HG03354 (cell line): ENCODE results near the gene RBP7.
"Not testable (repeated sequence)": the region's sequence is repeated elsewhere in the genome, so short reads cannot be mapped to it uniquely, and the experiment has no call there.

Experiments
- ATAC-seq: cut with Tn5 transposase; IDR thresholded peaks from one replicate; pipeline ENCODE4 v1.9.1; 2021; ENCODE audit warnings: mild to moderate bottlenecking; ENCODE audit not compliant: unreplicated experiment, poor library complexity, severe bottlenecking

The RBP7 gene

GRCh38 chr1:10027027-10027426 is 30.0 kb downstream of the RBP7 start:
- ATAC-seq, result no peak

- ATAC-seq, result not testable (repeated sequence)
Measured at GRCh38 chr1:10028956-10029500, 32.0 kb downstream of the RBP7 start.

DNA sequence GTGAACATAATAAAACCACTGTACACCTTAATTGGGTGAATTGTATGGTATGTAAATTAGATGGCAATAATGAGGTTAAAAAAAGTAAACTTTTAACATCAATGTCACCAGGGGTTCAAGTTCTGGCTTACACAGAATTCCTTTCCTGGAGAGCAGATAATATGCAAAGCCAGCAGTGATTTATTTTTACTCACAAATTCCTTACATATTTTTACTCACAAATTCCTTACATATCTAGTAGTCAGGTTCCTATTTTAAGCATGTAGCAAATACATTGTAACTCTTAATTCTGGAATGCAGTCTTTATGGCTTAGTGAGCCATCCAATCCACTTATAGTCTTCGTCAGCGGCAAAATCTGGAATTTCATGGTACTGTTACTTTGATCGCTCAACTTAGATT is 34.4 kb downstream of the RBP7 start:
- ATAC-seq, result no peak

GRCh38 chr1:10032590-10033358 is 35.7 kb downstream of the RBP7 start, which contains the start of gene UBE4B:
TSS of gene UBE4B (plus strand) at chr1:10032958. CDS start at chr1:10033671, 713 bp downstream.
- peak; percentile 96 for ATAC-seq

DNA sequence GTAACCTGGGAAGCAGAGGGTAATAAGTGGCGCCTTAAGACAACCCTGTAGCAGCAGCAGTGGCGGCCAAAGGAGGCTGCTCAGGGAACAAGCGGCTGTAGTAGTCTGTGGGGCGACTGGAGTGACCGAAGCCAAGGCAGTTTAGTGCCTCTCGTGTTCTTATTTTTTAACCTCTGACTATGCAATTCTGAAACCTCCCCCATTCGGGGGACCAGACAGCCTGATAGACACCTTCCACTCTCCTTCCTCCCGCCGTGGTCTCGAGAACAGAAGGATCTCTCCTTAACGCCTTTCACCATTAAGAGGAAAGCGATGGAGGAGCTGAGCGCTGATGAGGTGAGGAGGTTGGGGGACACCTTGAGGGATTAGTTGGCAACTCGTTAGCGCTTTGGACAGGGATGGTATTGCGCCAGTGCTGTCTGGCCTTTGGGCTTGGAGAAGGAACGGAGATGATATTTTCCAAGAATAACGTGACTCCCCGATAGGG is 36.4 kb downstream of the RBP7 start:
- ATAC-seq, result peak; percentile 32

DNA sequence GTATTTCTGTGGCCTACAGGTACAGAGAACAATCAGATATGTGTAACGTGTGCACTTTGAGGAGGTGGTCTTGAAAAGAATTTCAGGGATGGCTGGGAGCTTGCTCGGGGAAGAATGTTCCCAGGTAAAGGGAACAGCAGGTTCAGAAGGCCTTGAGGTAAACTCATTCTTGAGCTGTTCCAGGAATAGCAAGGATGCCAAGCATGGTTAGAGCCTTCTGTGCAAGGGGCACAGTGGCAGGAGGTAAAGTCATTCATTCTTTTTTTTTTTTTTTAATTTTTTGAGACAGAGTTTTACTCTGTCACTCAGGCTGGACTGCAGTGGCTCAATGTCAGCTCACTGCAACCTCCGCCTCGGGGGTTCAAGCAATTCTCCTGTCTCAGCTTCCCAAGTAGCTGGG is 45.7 kb downstream of the RBP7 start:
- no peak for ATAC-seq

- ATAC-seq, result no peak
Measured at GRCh38 chr1:10045480-10046355, 48.7 kb downstream of the RBP7 start.

- no peak for ATAC-seq
Measured at GRCh38 chr1:10046356-10047085, 49.5 kb downstream of the RBP7 start.

DNA sequence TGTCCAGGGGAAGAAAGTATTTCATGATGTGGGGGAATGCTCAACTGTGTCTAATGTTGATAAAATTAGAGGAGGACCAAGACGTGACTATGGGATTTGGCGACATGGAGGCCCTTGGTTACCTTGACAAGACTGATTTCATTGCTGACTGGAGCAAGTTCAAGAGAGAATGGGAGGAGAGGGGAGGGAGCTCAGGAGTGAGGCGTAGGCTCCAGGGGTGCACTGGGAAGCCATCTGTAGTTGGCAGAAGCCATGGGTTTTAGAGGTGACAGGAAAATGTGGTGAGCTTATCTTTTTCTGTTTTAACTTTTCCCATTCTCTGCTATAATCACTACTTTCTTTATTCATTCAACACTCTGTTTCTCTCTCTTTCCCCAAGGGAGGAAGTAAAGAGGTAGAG is 51.6 kb downstream of the RBP7 start:
- no peak for ATAC-seq

GRCh38 chr1:10050611-10051010 is 53.6 kb downstream of the RBP7 start:
- no peak for ATAC-seq

DNA sequence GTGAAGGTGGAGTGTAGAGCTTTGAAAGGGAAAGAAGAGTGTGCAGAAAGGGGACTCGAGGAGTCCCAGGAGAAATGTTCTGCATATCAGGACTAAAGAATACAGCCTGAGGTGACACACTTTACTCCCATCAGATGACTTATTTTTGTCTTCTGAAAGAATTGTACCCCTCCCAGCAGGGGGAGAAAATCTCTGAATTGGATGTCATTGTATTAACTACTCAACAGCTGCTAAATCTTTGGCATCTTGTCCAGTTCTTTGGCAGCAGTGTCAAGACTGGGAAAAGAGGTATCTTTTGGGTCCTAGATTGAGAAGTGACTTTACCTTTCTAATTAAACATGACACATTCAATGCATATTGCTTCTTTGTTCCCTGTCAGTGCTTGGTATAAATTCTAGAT is 54.6 kb downstream of the RBP7 start:
- no peak for ATAC-seq

- ATAC-seq, result no peak
Measured at GRCh38 chr1:10052347-10052746, 55.3 kb downstream of the RBP7 start.

GRCh38 chr1:10054465-10054864 is 57.4 kb downstream of the RBP7 start:
- no peak for ATAC-seq

- ATAC-seq, result no peak
Measured at GRCh38 chr1:10056599-10056987, 59.6 kb downstream of the RBP7 start.

DNA sequence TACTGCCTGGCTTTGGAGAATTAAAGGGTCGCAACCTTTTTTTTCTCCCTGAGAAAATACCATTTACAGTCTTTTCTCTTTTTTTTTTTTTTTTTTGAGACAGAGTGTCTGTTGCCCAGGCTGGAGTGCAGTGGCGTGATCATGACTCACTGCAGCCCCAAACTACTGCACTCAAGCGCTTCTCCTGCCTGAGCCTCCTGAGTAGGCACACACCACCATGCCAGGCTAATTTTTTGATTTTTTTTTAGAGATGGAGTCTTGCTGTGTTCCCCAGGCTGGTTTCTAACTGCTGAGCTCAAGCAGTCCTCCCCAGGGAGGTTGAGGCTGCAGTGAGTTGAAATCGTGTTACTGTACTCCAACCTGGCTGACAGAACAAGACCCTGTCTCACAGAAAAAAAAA is 60.3 kb downstream of the RBP7 start:
- no peak for ATAC-seq

- ATAC-seq, result no peak
Measured at GRCh38 chr1:10057796-10058195, 60.8 kb downstream of the RBP7 start.

GRCh38 chr1:10059342-10059718 is 62.3 kb downstream of the RBP7 start:
- ATAC-seq, result no peak

GRCh38 chr1:10060311-10061100 is 63.5 kb downstream of the RBP7 start:
- no peak for ATAC-seq

GRCh38 chr1:10061276-10061675 is 64.2 kb downstream of the RBP7 start:
- no peak for ATAC-seq
